ENCODE results near the gene MYPOP. TPM values are rescaled to one million over a fixed set of nuclear protein-coding genes. Genes with fewer than 3 reads are reported as not detected.

The MYPOP gene
- total RNA-seq, 1 experiment from 2014 or later: 9.0 TPM

GRCh38 chr19:45842198-45842597 lies 60.2 kb downstream of the MYPOP start:
- no peak overlapping the region for H3K18ac ChIP-seq (ENCODE audit: insufficient read length, low read depth, low read length)
- H3K23ac ChIP-seq (ENCODE audit: insufficient read length, low read depth, low read length): no peak overlapping the region
- no peak overlapping the region for H3K56ac ChIP-seq (ENCODE audit: insufficient read length, low read depth, low read length)
- Mint-ChIP-seq H3K27me3 (ENCODE audit: low read depth) (no peaks in the 10 kb centered on the region), H3K4me1 (no peaks in the 10 kb centered on the region), H3K4me3 (no peak overlapping the region), H3K36me3 (ENCODE audit: insufficient read depth in 1 of 3, low read depth in 3 of 3) (peaks cover 75 to 91% (median 84%) of the 10 kb centered on the region in 3 experiments), H3K9me3 (peaks cover 0 to 2% of the 10 kb centered on the region in 2 experiments; a peak in 2 of 5 replicates), H3K27ac (no peak overlapping the region)
- no peak overlapping the region for H3T11ph ChIP-seq (ENCODE audit: low read length)
- H3K27ac ChIP-seq (ENCODE audit: insufficient read length, low read depth, low read length): no peak overlapping the region
- no peak overlapping the region for H3K4me2 ChIP-seq (ENCODE audit: insufficient read depth, insufficient read length, low read length)
- H3K14ac ChIP-seq (ENCODE audit: insufficient read depth, low read length): no peak overlapping the region
- no peak overlapping the region for H3K9ac ChIP-seq (ENCODE audit: extremely low read depth, insufficient read length, low read length)
- H2AFZ ChIP-seq (ENCODE audit: low read length): no peak overlapping the region
- H3K27me3 ChIP-seq (ENCODE audit: insufficient read depth, low read length): no peaks in the 10 kb centered on the region
- H2BK20ac ChIP-seq (ENCODE audit: low read depth, low read length, poor library complexity, severe bottlenecking): no peak overlapping the region
- TF ChIP-seq, protein P1, sequence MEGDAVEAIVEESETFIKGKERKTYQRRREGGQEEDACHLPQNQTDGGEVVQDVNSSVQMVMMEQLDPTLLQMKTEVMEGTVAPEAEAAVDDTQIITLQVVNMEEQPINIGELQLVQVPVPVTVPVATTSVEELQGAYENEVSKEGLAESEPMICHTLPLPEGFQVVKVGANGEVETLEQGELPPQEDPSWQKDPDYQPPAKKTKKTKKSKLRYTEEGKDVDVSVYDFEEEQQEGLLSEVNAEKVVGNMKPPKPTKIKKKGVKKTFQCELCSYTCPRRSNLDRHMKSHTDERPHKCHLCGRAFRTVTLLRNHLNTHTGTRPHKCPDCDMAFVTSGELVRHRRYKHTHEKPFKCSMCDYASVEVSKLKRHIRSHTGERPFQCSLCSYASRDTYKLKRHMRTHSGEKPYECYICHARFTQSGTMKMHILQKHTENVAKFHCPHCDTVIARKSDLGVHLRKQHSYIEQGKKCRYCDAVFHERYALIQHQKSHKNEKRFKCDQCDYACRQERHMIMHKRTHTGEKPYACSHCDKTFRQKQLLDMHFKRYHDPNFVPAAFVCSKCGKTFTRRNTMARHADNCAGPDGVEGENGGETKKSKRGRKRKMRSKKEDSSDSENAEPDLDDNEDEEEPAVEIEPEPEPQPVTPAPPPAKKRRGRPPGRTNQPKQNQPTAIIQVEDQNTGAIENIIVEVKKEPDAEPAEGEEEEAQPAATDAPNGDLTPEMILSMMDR (conservative IDR thresholded peaks at IDR 0.05): no peak
- H3K9me3 ChIP-seq (ENCODE audit: control insufficient read depth, low read depth, low read length): no peaks in the 10 kb centered on the region
- H3K23me2 ChIP-seq (ENCODE audit: insufficient read length, low read depth, low read length, poor library complexity, severe bottlenecking): no peaks in the 10 kb centered on the region
- no peak overlapping the region for H2BK15ac ChIP-seq (ENCODE audit: low read depth, low read length)
- H2BK12ac ChIP-seq (ENCODE audit: insufficient read length, low read depth, low read length): no peak overlapping the region
- no peak for DNase-seq
- H3K4ac ChIP-seq (ENCODE audit: low read depth, low read length): no peak overlapping the region
- H2BK120ac ChIP-seq (ENCODE audit: low read depth, low read length, poor library complexity, severe bottlenecking): no peak overlapping the region
- H3K79me1 ChIP-seq (ENCODE audit: insufficient read depth, low read depth, low read length, poor library complexity, severe bottlenecking): no peaks in the 10 kb centered on the region
- no peaks in the 10 kb centered on the region for H4K20me1 ChIP-seq (ENCODE audit: control insufficient read depth, insufficient read depth, insufficient read length)
- H3K79me2 ChIP-seq (ENCODE audit: insufficient read depth, low read length): no peaks in the 10 kb centered on the region; the same call in 1 of the 2 replicates
- no peak overlapping the region for H2AK5ac ChIP-seq (ENCODE audit: insufficient read length, low read length)
- H4K5ac ChIP-seq (ENCODE audit: insufficient read length, low read depth, low read length): no peak overlapping the region
- no CpG with 5 or more reads among the region's 14 CpGs for WGBS (ENCODE audit: extremely low coverage, insufficient read length, low lambda C conversion rate)
- no peak overlapping the region for H4K8ac ChIP-seq (replicated peaks; ENCODE audit: insufficient read length, low read depth, low read length)
- no peak overlapping the region for H4K91ac ChIP-seq (ENCODE audit: insufficient read length, low read depth, low read length)
- no peaks in the 10 kb centered on the region for H3K4me1 ChIP-seq (ENCODE audit: insufficient read depth, low read length)
- no peak overlapping the region for H2BK5ac ChIP-seq (ENCODE audit: insufficient read length, low read length)

Other genes with a start within 250 kb of the MYPOP start
- gene GIPR, start 234.4 kb downstream of the MYPOP start, total RNA-seq (2021): 0.55 and 0.61 TPM in 2 replicates
- 793 and 808 TPM in 2 replicates for gene SNRPD2, start 210.7 kb downstream of the MYPOP start, total RNA-seq (2021)
- gene QPCTL, start 209.9 kb downstream of the MYPOP start, total RNA-seq (2021): 13.7 and 14.1 TPM in 2 replicates
- 43.6 and 43.9 TPM in 2 replicates for gene FBXO46, start 171.7 kb downstream of the MYPOP start, total RNA-seq (2021)
- 0.07 TPM in 1 of 2 replicates, not detected in the other for gene MEIOSIN, start 169.2 kb downstream of the MYPOP start, total RNA-seq (2021)
- gene SIX5, start 133.4 kb downstream of the MYPOP start, total RNA-seq (2021): 41.6 and 41.7 TPM in 2 replicates
- 63.9 and 67.4 TPM in 2 replicates for gene DMPK, start 120.1 kb downstream of the MYPOP start, total RNA-seq (2021)
- gene DMWD, start 109.8 kb downstream of the MYPOP start, total RNA-seq (2021): 70.7 and 75.1 TPM in 2 replicates
- 0.29 and 0.55 TPM in 2 replicates for gene RSPH6A, start 87.3 kb downstream of the MYPOP start, total RNA-seq (2021)
- 104 and 113 TPM in 2 replicates for gene SYMPK, start 39.5 kb downstream of the MYPOP start, total RNA-seq (2021)
- gene FOXA3, start 38.3 kb downstream of the MYPOP start, total RNA-seq (2021): 22.2 and 24.9 TPM in 2 replicates
- gene IRF2BP1, start 16.5 kb downstream of the MYPOP start, total RNA-seq (2021): 28.2 and 29.3 TPM in 2 replicates
- gene NANOS2, start 12.2 kb upstream of the MYPOP start, total RNA-seq (2021): not detected in 2 replicates
- 8.8 and 8.9 TPM in 2 replicates for gene NOVA2, start 71.3 kb upstream of the MYPOP start, total RNA-seq (2021)
- gene CCDC61, start 92.9 kb upstream of the MYPOP start, total RNA-seq (2021): 15.9 and 16.9 TPM in 2 replicates
- not detected in 2 replicates for gene PGLYRP1, start 120.4 kb upstream of the MYPOP start, total RNA-seq (2021)
- gene IGFL4, start 138.4 kb upstream of the MYPOP start, total RNA-seq (2021): 0.33 TPM in 1 of 2 replicates, not detected in the other
- gene IGFL3, start 222.1 kb upstream of the MYPOP start, total RNA-seq (2021): not detected in 2 replicates
- not detected in 2 replicates for gene IGFL2, start 245.6 kb upstream of the MYPOP start, total RNA-seq (2021)